ENCODE measurements around the gene HSPA12B. TPM values are rescaled to one million over a fixed set of nuclear protein-coding genes. Genes with fewer than 3 reads are reported as not detected.
A peak's percentile ranks its signal among the peaks of the same experiment; 100 is the strongest.

Gene HSPA12B
- total and polyA plus RNA-seq, 2 of the 13 experiments (the other 11 are each of a cell fraction or from before 2014, with no cell fraction given): 0.01 TPM; not detected in 1

- TF ChIP-seq, protein P1, sequence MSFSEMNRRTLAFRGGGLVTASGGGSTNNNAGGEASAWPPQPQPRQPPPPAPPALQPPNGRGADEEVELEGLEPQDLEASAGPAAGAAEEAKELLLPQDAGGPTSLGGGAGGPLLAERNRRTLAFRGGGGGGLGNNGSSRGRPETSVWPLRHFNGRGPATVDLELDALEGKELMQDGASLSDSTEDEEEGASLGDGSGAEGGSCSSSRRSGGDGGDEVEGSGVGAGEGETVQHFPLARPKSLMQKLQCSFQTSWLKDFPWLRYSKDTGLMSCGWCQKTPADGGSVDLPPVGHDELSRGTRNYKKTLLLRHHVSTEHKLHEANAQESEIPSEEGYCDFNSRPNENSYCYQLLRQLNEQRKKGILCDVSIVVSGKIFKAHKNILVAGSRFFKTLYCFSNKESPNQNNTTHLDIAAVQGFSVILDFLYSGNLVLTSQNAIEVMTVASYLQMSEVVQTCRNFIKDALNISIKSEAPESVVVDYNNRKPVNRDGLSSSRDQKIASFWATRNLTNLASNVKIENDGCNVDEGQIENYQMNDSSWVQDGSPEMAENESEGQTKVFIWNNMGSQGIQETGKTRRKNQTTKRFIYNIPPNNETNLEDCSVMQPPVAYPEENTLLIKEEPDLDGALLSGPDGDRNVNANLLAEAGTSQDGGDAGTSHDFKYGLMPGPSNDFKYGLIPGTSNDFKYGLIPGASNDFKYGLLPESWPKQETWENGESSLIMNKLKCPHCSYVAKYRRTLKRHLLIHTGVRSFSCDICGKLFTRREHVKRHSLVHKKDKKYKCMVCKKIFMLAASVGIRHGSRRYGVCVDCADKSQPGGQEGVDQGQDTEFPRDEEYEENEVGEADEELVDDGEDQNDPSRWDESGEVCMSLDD (CRISPR knock-in tag; IDR thresholded peaks at IDR 0.05; ENCODE audit: borderline replicate concordance): peak; percentile 25; the same call in 1 of the 2 replicates
- TF ChIP-seq ZNF839 (CRISPR knock-in tag; IDR thresholded peaks at IDR 0.05; ENCODE audit: borderline replicate concordance) (peak; percentile 27; the same call in 1 of the 2 replicates), PRPF4 (IDR thresholded peaks at IDR 0.05; ENCODE audit: low read depth, low read length, poor library complexity, severe bottlenecking) (no peak), ZSCAN21 (CRISPR knock-in tag; IDR thresholded peaks at IDR 0.05; ENCODE audit: borderline replicate concordance) (0 out of 2 replicates have a peak, but pooled peaks have one; percentile 86), ZBTB2 (CRISPR knock-in tag; IDR thresholded peaks at IDR 0.05; ENCODE audit: low read depth) (0 out of 2 replicates have a peak, but pooled peaks have one; percentile 21), SOX13 (IDR thresholded peaks at IDR 0.05) (no peak), SOX13 (CRISPR knock-in tag; conservative IDR thresholded peaks at IDR 0.05 in 1 of 2, IDR thresholded peaks at IDR 0.05 in 1 of 2) (no peak), MBNL3 (CRISPR knock-in tag; conservative IDR thresholded peaks at IDR 0.05) (no peak), RFXANK (CRISPR knock-in tag; IDR thresholded peaks at IDR 0.05) (no peak), TP53 (CRISPR knock-in tag; conservative IDR thresholded peaks at IDR 0.05) (no peak), GABPB1 (CRISPR knock-in tag; IDR thresholded peaks at IDR 0.05) (peak; percentile 42; the same call in 1 of the 2 replicates), ZNF777 (CRISPR knock-in tag; IDR thresholded peaks at IDR 0.05) (0 out of 2 replicates have a peak, but pooled peaks have one; percentile 6), MTF2 (CRISPR knock-in tag; IDR thresholded peaks at IDR 0.05; ENCODE audit: borderline replicate concordance) (no peak), ZBTB4 (CRISPR knock-in tag; IDR thresholded peaks at IDR 0.05; ENCODE audit: borderline replicate concordance) (peak; percentile 23; the same call in 1 of the 2 replicates), ELF1 (CRISPR knock-in tag; IDR thresholded peaks at IDR 0.05) (no peak), FOXJ3 (CRISPR knock-in tag; IDR thresholded peaks at IDR 0.05; ENCODE audit: borderline replicate concordance) (no peak), ARNT2 (CRISPR knock-in tag; IDR thresholded peaks at IDR 0.05; ENCODE audit: low read depth) (peak; percentile 27; the same call in 1 of the 2 replicates)
- TF ChIP-seq, protein P2, sequence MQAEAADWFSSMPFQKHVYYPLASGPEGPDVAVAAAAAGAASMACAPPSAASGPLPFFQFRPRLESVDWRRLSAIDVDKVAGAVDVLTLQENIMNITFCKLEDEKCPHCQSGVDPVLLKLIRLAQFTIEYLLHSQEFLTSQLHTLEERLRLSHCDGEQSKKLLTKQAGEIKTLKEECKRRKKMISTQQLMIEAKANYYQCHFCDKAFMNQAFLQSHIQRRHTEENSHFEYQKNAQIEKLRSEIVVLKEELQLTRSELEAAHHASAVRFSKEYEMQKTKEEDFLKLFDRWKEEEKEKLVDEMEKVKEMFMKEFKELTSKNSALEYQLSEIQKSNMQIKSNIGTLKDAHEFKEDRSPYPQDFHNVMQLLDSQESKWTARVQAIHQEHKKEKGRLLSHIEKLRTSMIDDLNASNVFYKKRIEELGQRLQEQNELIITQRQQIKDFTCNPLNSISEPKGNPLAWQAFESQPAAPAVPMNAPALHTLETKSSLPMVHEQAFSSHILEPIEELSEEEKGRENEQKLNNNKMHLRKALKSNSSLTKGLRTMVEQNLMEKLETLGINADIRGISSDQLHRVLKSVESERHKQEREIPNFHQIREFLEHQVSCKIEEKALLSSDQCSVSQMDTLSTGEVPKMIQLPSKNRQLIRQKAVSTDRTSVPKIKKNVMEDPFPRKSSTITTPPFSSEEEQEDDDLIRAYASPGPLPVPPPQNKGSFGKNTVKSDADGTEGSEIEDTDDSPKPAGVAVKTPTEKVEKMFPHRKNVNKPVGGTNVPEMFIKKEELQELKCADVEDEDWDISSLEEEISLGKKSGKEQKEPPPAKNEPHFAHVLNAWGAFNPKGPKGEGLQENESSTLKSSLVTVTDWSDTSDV (CRISPR knock-in tag; IDR thresholded peaks at IDR 0.05): no peak
Observed at GRCh38 chr20:3739054-3739925, 6.8 kb downstream of the HSPA12B start (continued).

Measured in HepG2 (cell line).